PC-3 (cell line): ENCODE results near the gene OBP2B. TPM values are rescaled to one million over a fixed set of nuclear protein-coding genes. Genes with fewer than 3 reads are reported as not detected.

Experiments
- ATAC-seq: fragments of 200-7000 bp; cut with Tn5 transposase; 2 replicates; pipeline ENCODE4 v1.9.1; 2020; ENCODE audit warnings: mild to moderate bottlenecking, moderate library complexity
- BruUV-seq: library from RNA; stranded (reverse); fragments of 400-500 nt; replicated peaks from 2 replicates; lab custom pipeline; 2021; lab: Mats Ljungman, UMichigan
- CTCF ChIA-PET: fragments of 300-600 bp; sonication (Branson Sonifier 250); formaldehyde crosslinking; loops from one replicate; lab custom pipeline; 2022; ENCODE audit warnings: antibody characterized with exemption; lab: Charles Lee
- POLR2A ChIA-PET: fragments of 300-600 bp; sonication (Branson Sonifier 250); formaldehyde crosslinking; loops from one replicate; lab custom pipeline; 2022; ENCODE audit warnings: antibody characterized with exemption; ENCODE audit not compliant: unreplicated experiment; lab: Charles Lee
- DNase-seq: peaks from one replicate; pipeline ENCODE4 v3.0.0-alpha.2; 2015
- H2AFZ ChIP-seq: fragments of 300-600 bp; sonication (generic); 2 replicates; pipeline ENCODE4 v1.6.0; 2016; ENCODE audit warnings: antibody characterized with exemption, low read length
- H3F3A ChIP-seq: fragments of 300-600 bp; sonication (generic); one replicate; pipeline ENCODE4 v1.6.0; 2017; ENCODE audit warnings: antibody characterized with exemption, low read length, control low read depth, mild to moderate bottlenecking; ENCODE audit not compliant: unreplicated experiment
- H3K27ac ChIP-seq: fragments of 300-600 bp; sonication (generic); 2 replicates; pipeline ENCODE4 v1.5.1; 2016; ENCODE audit warnings: mild to moderate bottlenecking, low read length
- H3K27me3 ChIP-seq: fragments of 300-600 bp; sonication (generic); 2 replicates; pipeline ENCODE4 v1.6.1; 2016; ENCODE audit warnings: low read length, mixed read lengths
- H3K36me3 ChIP-seq: fragments of 300-600 bp; sonication (generic); 2 replicates; pipeline ENCODE4 v1.6.1; 2016; ENCODE audit warnings: low read depth, mixed run types, low read length, mixed read lengths
- H3K4me1 ChIP-seq: fragments of 300-600 bp; sonication (generic); 2 replicates; pipeline ENCODE4 v1.5.1; 2016; ENCODE audit warnings: low read length; ENCODE audit not compliant: insufficient read depth
- H3K4me2 ChIP-seq: fragments of 300-600 bp; sonication (generic); 2 replicates; pipeline ENCODE4 v1.6.0; 2016; ENCODE audit warnings: low read length
- H3K4me3 ChIP-seq: fragments of 300-600 bp; sonication (generic); 2 replicates; pipeline ENCODE4 v1.5.1; 2016; ENCODE audit warnings: mild to moderate bottlenecking, low read length, mixed read lengths
- H3K79me2 ChIP-seq: fragments of 300-600 bp; sonication (generic); 2 replicates; pipeline ENCODE4 v1.6.1; 2017; ENCODE audit warnings: low read length, mixed read lengths
- H3K9ac ChIP-seq: fragments of 300-600 bp; sonication (generic); 2 replicates; pipeline ENCODE4 v1.6.0; 2016; ENCODE audit warnings: mild to moderate bottlenecking, low read length
- H3K9me2 ChIP-seq: fragments of 300-600 bp; sonication (generic); replicated peaks from 2 replicates; pipeline ENCODE4 v1.6.1; 2016; ENCODE audit warnings: mixed run types, low read length, mixed read lengths
- H3K9me3 ChIP-seq: fragments of 300-600 bp; sonication (generic); 2 replicates; pipeline ENCODE4 v1.6.1; 2016; ENCODE audit warnings: low read length, mixed read lengths
- H4K20me1 ChIP-seq: fragments of 300-600 bp; sonication (generic); 2 replicates; pipeline ENCODE4 v1.6.1; 2016; ENCODE audit warnings: low read length, mixed read lengths
- CTCF ChIP-seq: fragments of 300-600 bp; sonication (generic); conservative IDR thresholded peaks from 2 replicates; pipeline ENCODE4 v1.5.1; 2017; ENCODE audit warnings: antibody characterized with exemption, low read depth, mild to moderate bottlenecking, low read length
- EZH2 ChIP-seq: fragments of 300-600 bp; sonication (generic); IDR thresholded peaks from one replicate; pipeline ENCODE4 v1.6.1; 2017; ENCODE audit warnings: antibody characterized with exemption, mild to moderate bottlenecking, low read length; ENCODE audit not compliant: unreplicated experiment
- EZH2phosphoT487 ChIP-seq: fragments of 300-600 bp; sonication (generic); IDR thresholded peaks from 2 replicates; pipeline ENCODE4 v1.6.1; 2018; ENCODE audit warnings: mild to moderate bottlenecking, antibody characterized with exemption, low read length, borderline replicate concordance
- intact Hi-C: fragments of 100-400 bp; cut with micrococcal nuclease; formaldehyde crosslinking; loops from 2 replicates; pipeline ENCODE4 v1.9.0; 2023
- total RNA-seq: library from RNA; depleted of rRNA; stranded (reverse); fragments of >200 nt; gene quantifications from 2 replicates; pipeline ENCODE4 v1.2.3, GENCODE V29; 2014

The OBP2B gene
- total RNA-seq, 1 experiment from 2014 or later: not detected

GRCh38 chr9:133188006-133188842, 20.8 kb downstream of the OBP2B start:
- no peaks in the 10 kb centered on the region for H3K27me3 ChIP-seq
- ATAC-seq: peak; percentile 36; the same call in 1 of the 2 replicates
- H3K9me3 ChIP-seq: no peaks in the 10 kb centered on the region
- H3K79me2 ChIP-seq: no peaks in the 10 kb centered on the region
- no peak overlapping the region for H3K9ac ChIP-seq
- intact Hi-C loops: loop anchor here (5.0 kb wide), 1 partner anchor 299 kb away; no protein-coding TSS in a partner anchor
- no peaks in the 10 kb centered on the region for H3K36me3 ChIP-seq
- H3K27ac ChIP-seq: no peak overlapping the region
- no peaks in the 10 kb centered on the region for H3K9me2 ChIP-seq
- TF ChIP-seq EZH2: no peak
- TF ChIP-seq CTCF: peak; percentile 48
- no peak overlapping the region for H3K4me3 ChIP-seq
- ChIA-PET POLR2A (no interaction called here), CTCF (interaction anchor here (0.6 to 1.1 kb wide), 3 partner anchors 140 to 298 kb away, joined by 3 to 9 read pairs (median 7); no protein-coding TSS in a partner anchor)
- no peak overlapping the region for H3K4me2 ChIP-seq
- H3F3A ChIP-seq: no peaks in the 10 kb centered on the region
- H3K4me1 ChIP-seq: 0 out of 2 replicates have a peak, but pooled peaks cover 4% of the 10 kb centered on the region
- peak; percentile 48 for DNase-seq
- no peak overlapping the region for H2AFZ ChIP-seq
- no peaks in the 10 kb centered on the region for H4K20me1 ChIP-seq
- no TSS peak for BruUV-seq

GRCh38 chr9:133187561-133188005, 21.5 kb downstream of the OBP2B start:
- H3K9me2 ChIP-seq: no peaks in the 10 kb centered on the region
- 0 out of 2 replicates have a peak, but pooled peaks cover 4% of the 10 kb centered on the region for H3K4me1 ChIP-seq
- intact Hi-C loops: loop anchor here (5.0 kb wide), 1 partner anchor 300 kb away; no protein-coding TSS in a partner anchor
- no peaks in the 10 kb centered on the region for H3K9me3 ChIP-seq
- BruUV-seq: no TSS peak
- H3F3A ChIP-seq: no peaks in the 10 kb centered on the region
- no peaks in the 10 kb centered on the region for H3K79me2 ChIP-seq
- no peak overlapping the region for H3K4me3 ChIP-seq
- ChIA-PET POLR2A (no interaction called here), CTCF (interaction anchor here (1.1 kb wide), 1 partner anchor 143 kb away, joined by 9 read pairs; no protein-coding TSS in a partner anchor)
- no peak overlapping the region for H3K27ac ChIP-seq
- H4K20me1 ChIP-seq: no peaks in the 10 kb centered on the region
- H3K9ac ChIP-seq: no peak overlapping the region
- H3K27me3 ChIP-seq: no peaks in the 10 kb centered on the region
- H2AFZ ChIP-seq: no peak overlapping the region
- ATAC-seq (no peak), DNase-seq (no peak)
- H3K4me2 ChIP-seq: no peak overlapping the region
- TF ChIP-seq EZH2 (no peak), CTCF (no peak), EZH2phosphoT487 (no peak)
- no peaks in the 10 kb centered on the region for H3K36me3 ChIP-seq
